ENCODE data around the gene HBM. TPM values are rescaled to one million over a fixed set of nuclear protein-coding genes. Genes with fewer than 3 reads are reported as not detected.
"Not testable (repeated sequence)": the region's sequence is repeated elsewhere in the genome, so short reads cannot be mapped to it uniquely, and the experiment has no call there.

HBM gene
- total and polyA plus RNA-seq, 3 donors from 2014 or later: 1.6 to 3.7 TPM; not detected in 1

GRCh38 chr16:211631-212180, 45.9 kb downstream of the HBM start:
- H3K4me3 ChIP-seq; H3K27ac ChIP-seq; H3K36me3 ChIP-seq (ENCODE audit: low read depth, missing control alignments); intact Hi-C loops (cut with DNase I; ENCODE audit: low total_unique reads); H3K9me3 ChIP-seq; DNase-seq; H3K4me1 ChIP-seq; H3K27me3 ChIP-seq: not testable (repeated sequence)
- WGBS, 2 donors: 88 to 90% methylated on average over 11 to 14 of the region's 14 CpGs

GRCh38 chr16:212999-213398, 47.2 kb downstream of the HBM start:
- no peaks in the 10 kb centered on the region for H3K27me3 ChIP-seq
- intact Hi-C loops (cut with DNase I; ENCODE audit: low total_unique reads): no loop called here
- 97 to 98% methylated on average over 3 of the region's 3 CpGs for WGBS, 2 donors
- H3K9me3 ChIP-seq: no peaks in the 10 kb centered on the region
- H3K4me1 ChIP-seq: no peaks in the 10 kb centered on the region
- no peaks in the 10 kb centered on the region for H3K36me3 ChIP-seq (ENCODE audit: low read depth, missing control alignments)
- DNase-seq: no peak
- H3K27ac ChIP-seq: no peak overlapping the region
- TF ChIP-seq CTCF (IDR thresholded peaks at IDR 0.05) (no peak), POLR2A (IDR thresholded peaks at IDR 0.05) (no peak)
- no peak overlapping the region for H3K4me3 ChIP-seq

Small RNA genes lying within 50 kb of the gene (small RNA-seq; reads per million reads assigned to genes)
- 0 reads per million in 2 donors for gene RF00019

Other genes starting within 250 kb of the HBM start
- 1 to 10 TPM; 2.4 to 3.0 TPM for gene POLR3K, start 112.4 kb upstream of the HBM start, total RNA-seq
- 6.5 TPM for gene POLR3K, start 112.4 kb upstream of the HBM start, polyA plus RNA-seq (ENCODE audit: insufficient read depth, low read depth, low replicate concordance)
- gene SNRNP25, start 112.2 kb upstream of the HBM start, total RNA-seq: 10 to 100 TPM; 12.8 to 17.5 TPM
- 26.9 TPM for gene SNRNP25, start 112.2 kb upstream of the HBM start, polyA plus RNA-seq (ENCODE audit: insufficient read depth, low read depth, low replicate concordance)
- 10 to 100 TPM; 18.3 to 22.5 TPM for gene RHBDF1, start 93.3 kb upstream of the HBM start, total RNA-seq
- 15.9 TPM for gene RHBDF1, start 93.3 kb upstream of the HBM start, polyA plus RNA-seq (ENCODE audit: insufficient read depth, low read depth, low replicate concordance)
- gene MPG, start 87.8 kb upstream of the HBM start, total RNA-seq: 10 to 100 TPM; 44.8 to 61.7 TPM
- 42.6 TPM for gene MPG, start 87.8 kb upstream of the HBM start, polyA plus RNA-seq (ENCODE audit: insufficient read depth, low read depth, low replicate concordance)
- 10 to 100 TPM; 57.5 to 57.8 TPM for gene NPRL3, start 27.3 kb upstream of the HBM start, total RNA-seq
- gene NPRL3, start 27.3 kb upstream of the HBM start, polyA plus RNA-seq (ENCODE audit: insufficient read depth, low read depth, low replicate concordance): 73.4 TPM
- gene HBZ, start 13.3 kb upstream of the HBM start, total RNA-seq: 1 to 10 TPM; 1.1 to 9.0 TPM
- 3.7 TPM for gene HBZ, start 13.3 kb upstream of the HBM start, polyA plus RNA-seq (ENCODE audit: insufficient read depth, low read depth, low replicate concordance)
- gene HBA2, start 6.9 kb downstream of the HBM start, total RNA-seq: 10 to 100 TPM in 1 of 2 donors, 1 to 10 TPM in 1; 7.1 to 27.4 TPM
- gene HBA2, start 6.9 kb downstream of the HBM start, polyA plus RNA-seq (ENCODE audit: insufficient read depth, low read depth, low replicate concordance): 68.9 TPM
- gene HBA1, start 10.7 kb downstream of the HBM start, total RNA-seq: 10 to 100 TPM in 1 of 2 donors, not detected in 1; 11.7 TPM
- 24.0 TPM for gene HBA1, start 10.7 kb downstream of the HBM start, polyA plus RNA-seq (ENCODE audit: insufficient read depth, low read depth, low replicate concordance)
- 1 to 10 TPM; 4.2 to 4.3 TPM for gene HBQ1, start 14.5 kb downstream of the HBM start, total RNA-seq
- gene HBQ1, start 14.5 kb downstream of the HBM start, polyA plus RNA-seq (ENCODE audit: insufficient read depth, low read depth, low replicate concordance): 1.3 TPM
- 100 to 1,000 TPM; 145 to 192 TPM for gene LUC7L, start 63.5 kb downstream of the HBM start, total RNA-seq
- 81.1 TPM for gene LUC7L, start 63.5 kb downstream of the HBM start, polyA plus RNA-seq (ENCODE audit: insufficient read depth, low read depth, low replicate concordance)
- gene FAM234A, start 68.8 kb downstream of the HBM start, total RNA-seq: 100 to 1,000 TPM; 151 to 168 TPM
- 89.7 TPM for gene FAM234A, start 68.8 kb downstream of the HBM start, polyA plus RNA-seq (ENCODE audit: insufficient read depth, low read depth, low replicate concordance)
- 1 to 10 TPM; 1.2 to 2.9 TPM for gene RGS11, start 110.0 kb downstream of the HBM start, total RNA-seq
- 3.0 TPM for gene RGS11, start 110.0 kb downstream of the HBM start, polyA plus RNA-seq (ENCODE audit: insufficient read depth, low read depth, low replicate concordance)
- 1 to 10 TPM; 6.6 to 7.7 TPM for gene ARHGDIG, start 114.6 kb downstream of the HBM start, total RNA-seq
- gene ARHGDIG, start 114.6 kb downstream of the HBM start, polyA plus RNA-seq (ENCODE audit: insufficient read depth, low read depth, low replicate concordance): 2.9 TPM
- 1 to 10 TPM; 2.6 to 5.3 TPM for gene PDIA2, start 117.2 kb downstream of the HBM start, total RNA-seq
- 1.2 TPM for gene PDIA2, start 117.2 kb downstream of the HBM start, polyA plus RNA-seq (ENCODE audit: insufficient read depth, low read depth, low replicate concordance)
- gene AXIN1, start 186.7 kb downstream of the HBM start, total RNA-seq: 10 to 100 TPM; 30.6 to 32.0 TPM
- gene AXIN1, start 186.7 kb downstream of the HBM start, polyA plus RNA-seq (ENCODE audit: insufficient read depth, low read depth, low replicate concordance): 19.4 TPM
- 100 to 1,000 TPM; 108 to 119 TPM for gene MRPL28, start 204.6 kb downstream of the HBM start, total RNA-seq
- gene MRPL28, start 204.6 kb downstream of the HBM start, polyA plus RNA-seq (ENCODE audit: insufficient read depth, low read depth, low replicate concordance): 161 TPM
- gene PGAP6, start 216.0 kb downstream of the HBM start, total RNA-seq: 100 to 1,000 TPM; 261 to 265 TPM
- gene PGAP6, start 216.0 kb downstream of the HBM start, polyA plus RNA-seq (ENCODE audit: insufficient read depth, low read depth, low replicate concordance): 121 TPM
- gene NME4, start 231.2 kb downstream of the HBM start, total RNA-seq: 100 to 1,000 TPM in 1 of 2 donors, 10 to 100 TPM in 1; 87.5 to 107 TPM
- 79.2 TPM for gene NME4, start 231.2 kb downstream of the HBM start, polyA plus RNA-seq (ENCODE audit: insufficient read depth, low read depth, low replicate concordance)
- gene DECR2, start 235.9 kb downstream of the HBM start, total RNA-seq: 10 to 100 TPM; 52.2 to 56.1 TPM
- gene DECR2, start 235.9 kb downstream of the HBM start, polyA plus RNA-seq (ENCODE audit: insufficient read depth, low read depth, low replicate concordance): 33.2 TPM

Data from testis (tissue), 3 donors.